Osteocyte (in vitro differentiated cells): ENCODE results near the gene TMEM239. TPM values are rescaled to one million over a fixed set of nuclear protein-coding genes. Genes with fewer than 3 reads are reported as not detected.

Experiments
- DNase-seq: peaks from one replicate; pipeline ENCODE4 v3.0.0; 2021; ENCODE audit warnings: mixed read lengths; ENCODE audit not compliant: unreplicated experiment; ENCODE audit errors: extremely low spot score
- H3K27ac Mint-ChIP-seq: one replicate; pipeline ENCODE4 v1.8.0; 2021; ENCODE audit warnings: mild to moderate bottlenecking, mixed read lengths; ENCODE audit not compliant: unreplicated experiment
- H3K27me3 Mint-ChIP-seq: one replicate; pipeline ENCODE4 v1.8.0; 2021; ENCODE audit warnings: mixed read lengths; ENCODE audit not compliant: unreplicated experiment
- H3K36me3 Mint-ChIP-seq: one replicate; pipeline ENCODE4 v1.8.0; 2021; ENCODE audit warnings: mixed read lengths; ENCODE audit not compliant: unreplicated experiment
- H3K4me1 Mint-ChIP-seq: one replicate; pipeline ENCODE4 v1.8.0; 2021; ENCODE audit warnings: mixed read lengths; ENCODE audit not compliant: unreplicated experiment
- H3K4me3 Mint-ChIP-seq: one replicate; pipeline ENCODE4 v1.8.0; 2021; ENCODE audit warnings: mild to moderate bottlenecking, moderate library complexity, mixed read lengths; ENCODE audit not compliant: unreplicated experiment
- H3K9me3 Mint-ChIP-seq: one replicate; pipeline ENCODE4 v1.8.0; 2021; ENCODE audit warnings: mixed read lengths; ENCODE audit not compliant: unreplicated experiment
- total RNA-seq: library from RNA; stranded (reverse); gene quantifications from 2 replicates; pipeline ENCODE4 v1.2.1, GENCODE V29; 2021
- TF ChIP-seq, protein P1 (sequence below): fragments of 200-600 bp; sonication (generic); IDR thresholded peaks from 2 replicates; pipeline ENCODE4 v1.5.0; 2021; ENCODE audit warnings: antibody characterized with exemption, mild to moderate bottlenecking, moderate library complexity

Gene TMEM239
- total RNA-seq, 1 donor from 2014 or later = not detected

DNA sequence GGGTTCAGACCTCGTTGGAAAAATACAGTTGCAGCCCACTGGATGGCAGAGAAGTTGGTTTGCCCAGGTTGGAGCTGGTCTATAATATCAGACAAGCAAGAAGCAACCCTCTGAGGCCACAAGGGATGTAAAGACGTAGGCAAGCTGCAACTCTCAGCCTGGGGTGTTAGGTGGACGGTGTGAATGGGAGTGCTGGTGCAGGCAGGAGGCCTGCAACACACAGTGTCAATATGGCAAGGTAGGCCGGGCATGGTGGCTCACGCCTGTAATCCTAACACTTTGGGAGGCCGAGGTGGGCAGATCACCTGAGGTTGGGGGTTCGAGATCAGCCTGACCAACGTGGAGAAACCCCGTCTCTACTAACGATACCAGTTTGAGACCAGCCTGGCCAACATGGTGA lies 34.9 kb downstream of the TMEM239 start:
- Mint-ChIP-seq H3K27ac (no peak overlapping the region), H3K4me3 (no peak overlapping the region), H3K9me3 (no peaks in the 10 kb centered on the region), H3K27me3 (no peaks in the 10 kb centered on the region), H3K36me3 (peaks cover 8% of the 10 kb centered on the region), H3K4me1 (peaks cover 3% of the 10 kb centered on the region)
- no peak for DNase-seq
- TF ChIP-seq, protein P1, sequence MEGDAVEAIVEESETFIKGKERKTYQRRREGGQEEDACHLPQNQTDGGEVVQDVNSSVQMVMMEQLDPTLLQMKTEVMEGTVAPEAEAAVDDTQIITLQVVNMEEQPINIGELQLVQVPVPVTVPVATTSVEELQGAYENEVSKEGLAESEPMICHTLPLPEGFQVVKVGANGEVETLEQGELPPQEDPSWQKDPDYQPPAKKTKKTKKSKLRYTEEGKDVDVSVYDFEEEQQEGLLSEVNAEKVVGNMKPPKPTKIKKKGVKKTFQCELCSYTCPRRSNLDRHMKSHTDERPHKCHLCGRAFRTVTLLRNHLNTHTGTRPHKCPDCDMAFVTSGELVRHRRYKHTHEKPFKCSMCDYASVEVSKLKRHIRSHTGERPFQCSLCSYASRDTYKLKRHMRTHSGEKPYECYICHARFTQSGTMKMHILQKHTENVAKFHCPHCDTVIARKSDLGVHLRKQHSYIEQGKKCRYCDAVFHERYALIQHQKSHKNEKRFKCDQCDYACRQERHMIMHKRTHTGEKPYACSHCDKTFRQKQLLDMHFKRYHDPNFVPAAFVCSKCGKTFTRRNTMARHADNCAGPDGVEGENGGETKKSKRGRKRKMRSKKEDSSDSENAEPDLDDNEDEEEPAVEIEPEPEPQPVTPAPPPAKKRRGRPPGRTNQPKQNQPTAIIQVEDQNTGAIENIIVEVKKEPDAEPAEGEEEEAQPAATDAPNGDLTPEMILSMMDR = no peak

DNA sequence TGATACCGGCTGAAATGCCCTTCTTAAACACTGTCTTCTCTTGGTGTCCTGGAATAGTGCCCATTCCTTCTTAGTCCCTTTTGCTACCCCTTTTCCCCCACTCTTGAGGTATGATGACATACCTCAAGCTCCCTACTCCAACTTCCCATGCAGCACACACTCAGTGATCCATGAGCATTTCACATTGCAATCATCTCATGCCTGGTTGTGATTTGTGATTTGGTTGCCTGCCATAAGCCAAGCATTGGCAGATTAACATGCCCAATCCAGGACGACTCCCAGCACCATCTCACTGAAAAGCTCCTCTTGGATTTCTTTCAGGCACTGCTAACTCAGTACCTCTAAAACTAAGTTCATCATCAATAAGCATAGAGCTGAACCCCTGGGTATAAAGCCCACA lies 42.4 kb downstream of the TMEM239 start:
- Mint-ChIP-seq H3K27me3 (no peaks in the 10 kb centered on the region), H3K4me3 (no peak overlapping the region), H3K9me3 (no peaks in the 10 kb centered on the region), H3K27ac (no peak overlapping the region), H3K4me1 (no peaks in the 10 kb centered on the region), H3K36me3 (peaks cover 8% of the 10 kb centered on the region)
- TF ChIP-seq, protein P1 = no peak
- DNase-seq = no peak

DNA sequence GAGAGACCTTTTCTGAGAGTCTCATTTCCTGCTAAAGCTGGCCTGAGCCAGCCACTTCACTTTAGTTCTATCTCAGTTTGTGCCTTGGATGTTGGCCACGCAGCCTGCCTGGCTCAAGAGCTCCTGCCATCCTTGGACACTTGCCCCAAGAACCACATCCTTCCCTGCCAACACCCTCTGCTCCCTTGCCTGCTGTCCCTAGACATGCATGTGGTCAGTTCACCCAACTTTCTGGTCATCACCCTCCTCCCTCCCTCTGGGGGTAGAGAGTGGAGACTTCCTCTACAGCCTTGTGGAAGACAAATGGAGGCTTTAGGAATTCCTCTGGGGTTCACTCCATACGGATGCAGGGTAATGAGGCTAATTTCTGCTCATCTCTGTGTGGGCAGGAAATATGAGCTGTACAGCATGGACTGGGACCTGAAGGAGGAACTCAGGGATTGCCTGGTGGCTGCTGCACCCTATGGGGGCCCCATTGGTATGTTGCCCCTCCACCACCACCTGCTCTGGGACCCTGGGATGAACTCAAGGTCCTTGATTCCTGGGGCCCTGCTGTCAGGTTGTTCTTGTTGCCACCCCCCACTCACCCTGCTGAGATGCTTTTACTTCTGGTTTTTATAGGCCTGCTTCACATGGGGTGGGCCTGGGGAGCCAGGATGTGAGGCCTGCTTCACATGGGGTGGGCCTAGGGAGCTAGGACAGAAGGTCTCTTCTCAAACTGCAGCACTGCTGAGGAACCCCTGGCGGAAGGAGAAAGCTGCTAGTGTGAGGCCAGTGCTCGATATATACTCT lies 43.4 kb downstream of the TMEM239 start:
- no peak overlapping the region for H3K27ac Mint-ChIP-seq

DNA sequence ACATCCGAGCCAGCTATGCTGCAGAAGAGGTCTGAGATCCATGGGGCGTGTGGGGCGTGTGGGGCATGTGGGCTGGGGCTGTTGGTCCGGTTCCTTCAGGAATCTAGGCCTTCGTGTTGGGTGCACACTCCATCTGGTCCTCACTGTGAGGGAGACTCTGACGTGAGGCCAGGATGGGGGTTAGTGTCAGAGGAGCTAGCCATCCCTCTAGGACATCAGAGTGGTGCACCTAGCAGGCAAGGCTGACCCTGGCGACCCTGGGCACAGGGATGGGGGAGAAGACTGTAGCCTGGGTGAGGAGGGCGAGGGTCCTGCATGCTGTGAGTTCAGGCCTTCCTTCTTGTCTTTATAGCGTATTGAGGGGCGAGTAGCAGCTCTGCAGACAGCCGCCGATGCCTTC lies 48.5 kb downstream of the TMEM239 start:
- Mint-ChIP-seq H3K27ac (no peak overlapping the region), H3K4me3 (no peak overlapping the region), H3K9me3 (no peaks in the 10 kb centered on the region), H3K36me3 (peaks cover 20% of the 10 kb centered on the region), H3K27me3 (no peaks in the 10 kb centered on the region), H3K4me1 (peaks cover 18% of the 10 kb centered on the region)
- DNase-seq = no peak
- TF ChIP-seq, protein P1 = no peak

More for the DNA sequence above, 43.4 kb downstream of the TMEM239 start:
- Mint-ChIP-seq H3K27me3 (no peaks in the 10 kb centered on the region), H3K9me3 (no peaks in the 10 kb centered on the region), H3K4me3 (no peak overlapping the region), H3K4me1 (no peaks in the 10 kb centered on the region), H3K36me3 (peaks cover 8% of the 10 kb centered on the region)
- DNase-seq = no peak
- TF ChIP-seq, protein P1 = no peak

DNA sequence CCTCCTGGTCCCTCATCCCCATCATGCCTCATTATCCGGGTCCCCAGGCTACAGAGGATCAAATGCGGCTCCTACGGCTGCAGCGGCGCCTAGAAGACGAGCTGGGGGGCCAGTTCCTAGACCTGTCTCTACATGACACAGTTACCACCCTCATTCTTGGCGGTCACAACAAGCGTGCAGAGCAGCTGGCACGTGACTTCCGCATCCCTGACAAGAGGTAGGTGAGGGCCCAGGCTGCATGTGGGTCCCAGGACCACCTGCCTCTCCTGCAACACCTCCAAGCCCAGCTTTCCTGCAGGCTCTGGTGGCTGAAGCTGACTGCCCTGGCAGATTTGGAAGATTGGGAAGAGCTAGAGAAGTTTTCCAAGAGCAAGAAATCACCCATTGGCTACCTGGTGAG lies 48.9 kb downstream of the TMEM239 start:
- Mint-ChIP-seq H3K4me3 (no peak overlapping the region), H3K36me3 (peaks cover 20% of the 10 kb centered on the region), H3K27ac (no peak overlapping the region), H3K4me1 (peaks cover 20% of the 10 kb centered on the region), H3K27me3 (no peaks in the 10 kb centered on the region), H3K9me3 (no peaks in the 10 kb centered on the region)
- DNase-seq = no peak
- TF ChIP-seq, protein P1 = no peak
